Superior temporal gyrus (tissue), 1 donor: ENCODE measurements around the gene LCORL.
A peak's percentile ranks its signal among the peaks of the same experiment; 100 is the strongest.
"Not testable (repeated sequence)": the region's sequence is repeated elsewhere in the genome, so short reads cannot be mapped to it uniquely, and the experiment has no call there.

Experiments
- DNase-seq: peaks from one replicate; pipeline ENCODE4 v3.0.0-alpha.2; 2016; ENCODE audit errors: extremely low spot score

Gene LCORL

DNA sequence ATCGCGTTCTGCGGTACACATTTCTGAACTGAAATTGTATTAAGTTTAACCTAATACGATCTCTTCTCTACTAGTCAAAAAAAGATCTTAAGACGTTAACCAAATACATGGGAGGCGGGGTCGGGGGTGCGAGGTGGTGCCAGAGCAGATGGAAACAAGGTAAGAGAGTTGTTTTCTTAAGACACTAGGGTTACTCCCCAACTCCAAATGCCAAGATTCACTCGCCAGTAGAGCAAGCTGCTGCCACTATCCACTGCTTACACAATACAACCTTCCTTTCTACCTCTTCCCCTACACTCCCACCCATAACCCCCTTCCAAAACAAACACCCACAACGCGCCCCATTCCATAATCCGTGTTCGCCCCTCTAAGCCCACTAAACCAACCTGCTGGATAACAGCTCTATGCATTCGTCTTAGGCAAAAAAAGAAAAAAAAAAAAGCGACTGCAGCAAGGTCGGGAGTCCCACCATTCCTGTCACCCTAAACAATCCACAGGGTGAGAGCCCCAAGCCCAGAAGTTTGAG lies 1.3 kb downstream of the LCORL start:
- no peak for DNase-seq

DNA sequence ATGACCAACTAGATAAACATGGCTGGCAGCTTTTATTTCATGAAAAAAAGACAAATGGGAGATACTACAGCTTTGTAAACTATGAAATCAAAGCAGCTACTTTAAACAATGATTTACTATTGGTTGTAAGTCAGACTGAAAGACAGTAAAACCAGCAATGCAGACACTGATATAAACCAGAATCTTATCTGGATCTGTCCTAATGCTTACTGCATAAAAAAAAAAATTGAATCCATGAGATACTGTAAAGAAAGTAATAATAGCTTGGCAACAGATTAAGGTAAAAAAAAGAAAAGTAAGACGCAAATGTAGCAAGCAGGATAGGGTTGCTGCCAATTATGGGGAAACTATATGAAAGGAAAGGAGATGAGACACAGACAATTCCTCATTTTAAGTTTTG lies 7.3 kb downstream of the LCORL start:
- DNase-seq = no peak

DNA sequence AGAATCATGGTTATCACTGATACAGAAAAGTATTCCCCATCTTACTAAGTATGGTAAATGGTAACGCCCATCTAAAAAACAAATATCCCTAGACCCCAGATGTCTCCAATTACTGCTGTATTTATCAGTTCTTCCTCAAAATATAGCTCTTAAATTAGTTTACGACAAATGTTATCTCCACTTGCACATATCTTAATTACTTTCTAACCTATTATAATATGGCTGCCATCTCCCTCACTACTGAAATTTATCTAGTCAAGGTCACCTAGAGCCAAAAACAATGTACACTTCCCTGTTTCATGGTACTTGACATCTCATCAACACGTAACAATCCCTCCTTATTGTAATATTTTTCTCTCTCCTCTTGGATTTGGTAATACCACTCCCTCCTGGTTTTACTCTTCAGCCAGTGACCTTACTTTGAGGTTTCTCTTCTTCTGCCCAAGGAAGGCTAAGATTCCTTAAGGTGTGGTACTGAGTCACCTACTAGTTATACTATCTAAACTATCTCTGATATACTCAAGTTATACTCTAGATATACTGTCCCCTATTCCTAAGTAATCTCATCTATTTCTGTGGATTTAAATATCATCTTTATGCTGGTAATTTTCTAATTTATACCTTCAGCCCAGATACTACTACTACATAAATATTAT lies 8.6 kb downstream of the LCORL start:
- no peak for DNase-seq

DNA sequence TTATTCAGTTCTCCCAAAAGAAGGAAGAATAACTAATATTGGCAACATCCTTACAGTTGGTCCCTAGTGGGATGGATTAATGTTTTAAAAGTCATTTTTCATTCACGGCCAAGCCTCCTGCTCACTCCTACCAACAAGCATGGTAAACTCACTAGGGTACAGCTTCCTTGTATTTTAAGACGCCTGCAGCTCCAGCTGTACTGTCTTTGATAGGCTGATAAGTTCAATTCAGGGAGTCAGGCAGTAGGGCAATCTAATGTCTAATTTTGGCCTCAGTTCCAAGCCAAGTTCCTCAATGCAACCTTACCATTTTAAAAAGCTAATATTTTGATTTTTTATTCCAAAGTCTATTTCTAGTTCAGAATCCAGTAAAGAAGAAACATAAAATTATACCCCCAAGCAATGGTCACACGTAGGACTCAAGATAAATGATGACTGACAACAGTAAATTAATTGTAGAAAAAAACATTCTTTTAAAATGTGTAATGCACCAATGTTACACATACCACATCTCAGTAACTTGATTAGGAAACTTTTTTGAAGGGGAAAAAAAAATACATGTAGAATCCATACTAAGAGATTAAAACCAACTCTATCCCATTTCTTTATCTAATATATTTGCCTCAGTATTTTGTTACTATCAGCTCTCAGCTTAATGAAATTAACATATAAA lies 9.3 kb downstream of the LCORL start:
- no peak for DNase-seq

DNA sequence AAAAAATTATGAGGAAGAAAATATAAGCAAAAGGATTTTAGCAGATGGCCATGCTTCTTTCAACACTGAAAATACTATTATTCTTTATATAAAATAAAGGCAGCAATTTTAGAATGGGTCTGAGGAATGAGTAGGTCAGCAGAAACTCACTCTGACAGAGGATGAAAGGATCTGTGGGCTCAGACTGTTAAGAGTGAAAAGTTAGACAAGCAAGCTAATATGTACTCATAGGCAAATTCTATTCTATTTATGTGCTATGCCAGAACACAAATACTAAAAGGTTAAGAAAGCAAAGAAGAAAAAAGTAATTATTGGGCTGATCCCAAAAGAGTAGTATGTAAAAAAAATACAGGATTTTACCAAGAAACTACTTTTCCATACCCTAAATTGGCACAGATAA lies 13.9 kb downstream of the LCORL start:
- no peak for DNase-seq

DNA sequence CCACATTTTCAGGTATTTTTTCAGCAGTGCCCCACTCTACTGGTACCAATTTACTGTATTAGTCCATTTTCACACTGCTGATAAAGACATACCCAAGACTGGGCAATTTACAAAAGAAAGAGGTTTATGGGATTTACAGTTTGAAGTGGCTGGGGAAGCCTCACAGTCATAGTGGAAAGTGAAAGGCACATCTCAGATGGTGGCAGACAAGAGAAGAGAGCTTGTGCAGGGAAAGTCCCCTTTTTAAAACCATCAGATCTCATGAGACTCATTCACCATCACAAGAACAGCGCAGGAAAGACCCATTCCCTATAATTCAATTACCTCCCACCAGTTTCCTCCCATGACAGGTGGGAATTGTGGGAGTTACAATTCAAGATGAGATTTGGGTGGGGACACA lies 15.1 kb downstream of the LCORL start:
- not testable (repeated sequence) for DNase-seq

DNA sequence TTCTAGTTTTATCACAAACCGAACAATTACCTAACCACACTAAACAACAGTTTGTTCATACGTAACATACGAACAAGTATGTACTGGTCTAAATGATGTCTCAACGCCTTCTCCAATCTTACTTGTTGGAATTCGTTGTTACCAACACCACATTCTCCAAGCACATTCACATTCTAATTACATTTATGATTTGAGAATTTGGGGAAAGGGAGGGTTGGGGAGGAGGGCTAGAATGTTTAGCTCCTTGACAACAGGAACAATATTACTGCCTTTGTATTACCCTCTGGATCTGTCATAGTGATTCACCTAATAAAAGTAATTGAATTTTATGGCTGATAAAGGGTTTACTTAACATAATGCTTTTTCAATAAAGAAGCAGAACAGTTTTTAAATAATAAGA lies 24.4 kb downstream of the LCORL start:
- DNase-seq = no peak

DNA sequence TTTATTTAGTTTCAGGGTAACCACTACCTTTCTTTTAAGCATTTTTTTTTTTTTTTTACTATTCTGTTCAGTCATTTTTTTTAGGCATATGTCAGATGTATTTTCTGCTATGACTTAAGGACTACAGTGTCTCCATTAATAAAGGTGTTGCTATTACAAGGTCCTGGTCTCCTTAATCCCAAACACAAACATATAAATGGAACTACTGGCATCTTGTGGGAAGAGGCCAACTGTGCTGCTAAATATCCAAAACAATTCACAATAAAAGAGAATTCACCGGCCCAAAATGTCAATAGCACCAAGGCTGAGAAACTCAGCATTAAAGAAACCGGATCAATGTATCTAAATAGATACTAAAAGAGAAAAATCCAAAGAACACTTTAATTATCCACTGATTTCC lies 26.4 kb downstream of the LCORL start:
- DNase-seq = no peak

DNA sequence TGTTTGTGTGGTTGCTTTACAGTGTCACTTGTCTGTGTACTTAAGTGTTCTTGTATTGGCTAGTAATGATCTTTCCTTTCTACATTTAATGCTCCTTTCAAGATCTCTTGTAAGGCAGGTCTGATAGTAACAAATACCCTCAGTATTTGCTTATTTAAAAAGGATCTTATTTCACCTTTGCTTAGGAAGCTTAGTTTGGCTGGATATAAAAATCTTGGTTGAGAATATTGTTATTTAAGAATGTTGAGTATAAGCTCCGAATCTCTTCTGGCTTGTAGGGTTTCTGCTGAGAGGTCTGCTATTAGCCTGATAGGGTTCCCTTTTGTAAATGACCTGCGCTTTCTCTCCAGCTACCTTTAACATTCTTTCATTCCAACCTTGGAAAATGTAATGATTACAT lies 35.7 kb downstream of the LCORL start:
- DNase-seq = no peak

DNA sequence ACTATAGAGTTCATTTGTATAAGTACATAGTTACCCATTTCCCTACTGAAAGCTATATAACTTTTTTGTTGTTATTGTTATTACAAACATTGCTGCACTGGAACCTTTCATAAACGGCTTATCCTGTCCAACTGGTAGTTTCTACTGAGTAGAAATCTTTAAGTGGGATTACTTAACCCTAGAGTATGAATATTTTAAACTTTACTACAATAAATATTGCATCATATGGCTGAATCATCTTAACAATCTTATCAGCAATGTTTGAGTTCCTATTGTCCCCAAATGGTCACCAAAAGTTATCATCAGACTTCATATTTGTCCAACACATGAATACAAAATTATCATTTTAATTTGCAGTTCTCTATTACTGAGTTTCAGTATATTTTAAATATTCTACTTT lies 40.5 kb downstream of the LCORL start:
- DNase-seq = no peak

DNA sequence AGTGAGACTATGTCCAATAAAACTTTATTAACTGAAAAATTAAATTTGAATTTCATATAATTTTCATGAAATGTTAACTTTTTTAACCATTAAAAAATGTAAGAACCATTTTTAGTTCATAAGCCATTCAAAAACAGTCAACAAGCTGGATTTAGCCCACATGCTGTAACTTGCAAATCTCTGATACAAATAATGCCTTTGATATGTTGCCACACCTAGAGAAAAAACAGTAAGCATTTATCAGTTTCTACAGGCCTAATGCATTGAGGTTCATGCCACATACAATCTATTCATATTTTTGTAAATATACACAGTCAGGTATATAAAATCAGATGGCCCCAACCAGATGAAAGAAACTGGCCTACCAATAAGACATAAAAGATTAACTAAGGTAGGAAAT lies 52.8 kb downstream of the LCORL start:
- no peak for DNase-seq

DNA sequence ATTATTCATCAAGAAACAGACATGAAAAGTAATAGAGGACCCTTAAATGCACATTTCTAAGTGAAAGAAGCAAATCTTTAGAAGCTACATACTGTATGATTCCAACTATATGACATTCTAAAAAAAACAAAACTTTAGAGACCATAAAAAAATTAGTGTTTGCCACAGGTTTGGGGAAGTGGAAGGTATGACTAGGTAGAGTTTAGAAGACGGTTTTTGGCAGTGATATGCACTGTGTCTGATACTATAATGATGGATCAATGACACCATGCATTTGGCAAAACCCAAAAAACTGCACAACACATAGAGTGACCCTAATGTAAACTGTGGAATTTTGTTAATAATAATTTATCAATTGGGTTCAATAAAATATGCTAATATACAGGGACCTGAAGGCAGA lies 54.5 kb downstream of the LCORL start:
- no peak for DNase-seq

DNA sequence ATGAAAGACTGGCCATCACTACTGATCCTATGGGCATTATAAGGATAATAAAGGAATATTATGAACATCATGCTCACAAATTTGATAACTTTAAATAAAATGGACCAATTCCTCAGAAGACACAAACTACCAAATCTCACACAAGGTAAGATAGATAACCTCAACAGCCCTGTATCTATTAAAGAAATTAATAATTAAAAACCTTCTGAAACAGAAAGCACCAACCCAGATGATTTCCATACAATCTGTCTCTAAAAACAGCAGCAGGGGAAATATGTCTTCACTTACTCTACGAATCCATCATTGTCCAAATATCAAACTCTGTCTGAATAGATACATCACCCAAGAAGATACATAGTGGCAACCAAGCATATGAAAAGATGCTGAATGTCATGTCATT lies 55.2 kb downstream of the LCORL start:
- DNase-seq = no peak

DNA sequence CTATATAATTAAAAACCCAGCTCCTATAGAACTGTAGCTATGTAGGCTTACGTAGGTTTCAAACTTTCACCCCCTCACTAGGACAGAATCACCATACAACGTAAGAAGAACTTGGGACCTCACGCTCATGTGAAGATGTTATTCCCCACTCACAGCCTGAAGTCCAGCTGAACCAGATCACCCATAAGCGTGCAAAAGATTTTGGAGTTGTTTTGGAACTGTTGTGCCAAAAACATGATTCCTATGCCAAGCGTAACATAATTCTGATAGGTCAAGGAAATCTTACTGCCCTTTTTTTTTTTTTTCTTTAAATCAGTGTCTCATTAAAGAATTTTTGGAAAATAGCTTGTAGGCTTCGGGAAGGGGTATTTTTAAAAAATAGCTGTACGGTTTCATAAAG lies 57.0 kb downstream of the LCORL start:
- no peak for DNase-seq

DNA sequence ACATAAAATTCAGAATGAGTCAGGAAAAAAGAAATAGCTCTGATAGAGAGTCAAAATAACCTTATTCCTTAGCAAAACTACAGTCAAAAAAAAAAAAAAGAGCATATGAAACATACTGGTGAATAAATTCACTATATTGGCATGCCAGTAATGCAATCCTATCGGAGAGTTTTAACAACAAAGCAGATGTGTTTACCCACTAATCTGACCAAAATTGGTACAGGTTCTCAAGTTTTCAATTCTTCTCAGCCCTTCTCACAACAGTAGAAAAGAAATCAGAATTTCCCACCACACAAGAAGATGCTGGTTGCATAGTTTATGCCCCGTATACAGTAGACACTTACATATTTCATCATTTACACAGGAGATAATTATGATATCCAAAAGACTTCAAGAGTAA lies 59.4 kb downstream of the LCORL start:
- DNase-seq = no peak

DNA sequence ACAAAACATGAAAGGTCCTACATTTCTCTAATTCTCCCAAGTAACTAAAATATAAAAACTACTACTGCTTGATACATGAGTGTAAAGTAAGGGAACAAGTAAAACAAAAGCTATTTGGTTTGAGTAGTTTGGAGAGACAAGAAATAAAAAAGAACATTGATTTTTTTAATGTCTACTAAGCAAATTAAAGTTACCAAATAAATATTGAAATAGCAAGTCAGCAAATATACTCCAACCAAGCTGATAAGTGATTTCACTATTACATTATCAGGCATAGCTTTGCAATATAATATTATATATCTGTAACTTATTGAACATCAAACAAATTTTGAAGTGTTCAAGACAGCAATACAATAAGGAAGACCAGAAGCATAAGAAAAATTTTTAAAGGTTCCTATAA lies 60.3 kb downstream of the LCORL start:
- no peak for DNase-seq

DNA sequence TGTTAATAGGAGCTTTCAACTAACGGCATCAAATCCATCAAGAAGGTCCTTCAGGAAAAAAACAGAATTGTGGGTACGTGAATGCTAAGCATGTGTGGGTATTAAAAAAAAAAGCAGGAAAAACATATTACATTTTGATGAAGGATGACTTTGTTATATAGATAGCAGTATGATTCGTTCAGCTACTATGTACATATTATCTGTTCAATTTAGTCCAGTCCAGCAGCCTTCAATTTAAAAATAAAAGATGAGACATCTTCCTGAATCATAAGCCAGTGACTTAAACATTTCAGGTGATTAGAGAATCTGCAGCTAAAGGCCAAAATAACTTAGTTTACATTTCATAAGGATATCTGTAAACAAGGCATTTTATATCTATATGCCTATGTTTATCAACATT lies 63.4 kb downstream of the LCORL start:
- no peak for DNase-seq

DNA sequence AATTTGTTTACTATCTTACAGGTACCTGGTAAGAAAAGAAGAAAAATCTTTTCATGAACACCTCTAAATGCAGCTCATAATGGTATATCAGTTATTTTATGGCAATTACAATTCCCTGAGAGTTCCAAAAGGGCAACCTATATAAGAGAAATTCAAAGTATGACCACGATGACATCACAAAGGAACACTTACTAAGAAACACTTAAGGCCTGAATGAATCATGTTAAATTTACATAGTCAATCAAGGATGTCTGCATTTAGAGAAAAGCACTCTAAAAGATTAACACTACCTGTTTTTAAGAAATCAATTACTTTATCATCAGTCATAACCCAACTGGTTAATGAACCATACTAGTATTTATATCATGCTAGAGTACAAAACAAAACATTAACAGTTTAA lies 63.9 kb downstream of the LCORL start:
- no peak for DNase-seq

DNA sequence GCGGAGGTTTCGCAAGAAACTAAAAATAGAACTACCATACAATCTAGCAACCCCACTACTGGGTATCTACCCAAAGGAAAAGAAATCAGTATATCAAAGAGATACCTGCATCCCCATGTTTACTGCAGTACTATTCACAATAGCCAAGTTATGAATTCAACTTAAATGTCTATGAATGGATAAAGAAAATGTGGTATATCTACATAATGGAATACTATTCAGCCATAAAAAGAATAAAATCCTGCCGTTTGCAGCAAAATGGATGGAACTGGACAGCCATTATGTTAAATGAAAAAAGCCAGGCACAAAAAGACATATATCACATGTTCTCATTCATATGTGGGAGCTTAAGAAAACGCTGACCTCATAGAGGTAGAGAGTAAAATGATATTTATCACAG lies 65.3 kb downstream of the LCORL start:
- no peak for DNase-seq

DNA sequence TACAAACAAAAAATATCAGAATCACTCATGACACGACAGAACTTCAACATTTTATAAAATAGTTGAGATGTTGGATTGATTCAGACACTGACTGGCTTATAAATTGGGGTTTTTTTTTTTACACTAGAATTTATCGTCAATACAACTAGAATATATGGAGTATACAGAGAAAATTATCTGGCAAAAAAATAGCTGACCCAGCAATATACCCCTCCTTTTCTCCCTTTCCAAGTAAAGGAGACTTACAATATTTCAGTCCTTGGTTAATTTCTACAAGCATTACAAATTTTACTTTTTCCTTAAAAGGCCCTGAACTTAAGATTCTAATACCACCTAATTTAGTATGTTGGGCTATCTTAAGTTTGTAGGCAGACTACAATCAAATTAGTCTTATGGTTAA lies 76.3 kb downstream of the LCORL start:
- DNase-seq = no peak

DNA sequence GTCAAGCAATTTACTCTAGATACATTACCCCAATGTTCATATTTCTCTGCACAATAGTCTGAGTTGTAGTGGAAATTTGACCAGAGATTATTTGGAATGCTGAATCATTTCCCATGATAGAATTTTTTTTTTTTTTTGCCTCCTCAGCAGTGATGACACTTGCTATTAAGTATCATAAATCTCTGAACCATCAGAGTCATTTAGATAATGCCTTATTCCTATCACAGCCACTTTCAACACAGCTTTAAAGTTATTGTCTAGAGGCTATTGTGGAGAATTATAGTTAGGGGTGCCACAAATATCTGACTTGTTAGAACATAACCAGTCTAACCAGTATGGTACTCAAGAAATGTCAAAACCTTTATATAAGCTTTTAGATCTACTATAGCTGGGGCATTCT lies 79.8 kb downstream of the LCORL start:
- no peak for DNase-seq

DNA sequence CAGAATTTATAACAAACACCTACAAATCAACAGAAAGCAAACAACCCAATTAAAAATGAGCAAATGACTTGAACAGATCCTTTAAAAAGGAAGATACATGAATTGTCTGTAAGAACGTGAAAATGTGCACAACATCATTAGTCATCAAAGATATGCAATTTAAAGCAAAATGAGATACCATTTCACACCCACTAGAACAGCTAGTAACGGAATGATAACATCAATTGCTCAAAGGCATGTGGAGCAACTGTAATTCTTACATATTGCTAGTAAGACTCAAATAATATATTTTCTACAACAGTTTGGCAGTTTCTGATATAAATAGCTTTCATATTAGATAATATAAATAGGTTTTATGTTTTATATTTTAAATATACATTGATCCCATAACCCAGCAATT lies 82.5 kb downstream of the LCORL start:
- no peak for DNase-seq

DNA sequence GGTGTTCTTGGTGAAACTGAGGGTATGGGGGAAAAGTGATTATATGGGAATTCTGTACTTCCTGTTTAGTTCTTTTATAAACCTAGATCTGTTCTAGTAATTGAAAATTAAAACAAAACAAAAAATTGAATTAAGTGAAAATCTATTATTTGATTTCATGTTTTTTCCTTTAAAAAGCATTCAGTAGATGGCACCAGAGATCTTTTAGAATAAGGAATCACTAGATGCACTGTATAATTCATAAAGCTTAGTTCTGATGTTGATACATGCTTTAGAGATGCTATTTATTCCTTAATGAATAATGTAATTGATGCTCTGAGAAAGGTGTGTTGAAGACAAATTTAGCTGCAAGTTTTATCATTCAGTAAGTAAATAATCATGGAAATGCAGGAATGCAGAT lies 87.3 kb downstream of the LCORL start:
- peak; percentile 36 for DNase-seq

DNA sequence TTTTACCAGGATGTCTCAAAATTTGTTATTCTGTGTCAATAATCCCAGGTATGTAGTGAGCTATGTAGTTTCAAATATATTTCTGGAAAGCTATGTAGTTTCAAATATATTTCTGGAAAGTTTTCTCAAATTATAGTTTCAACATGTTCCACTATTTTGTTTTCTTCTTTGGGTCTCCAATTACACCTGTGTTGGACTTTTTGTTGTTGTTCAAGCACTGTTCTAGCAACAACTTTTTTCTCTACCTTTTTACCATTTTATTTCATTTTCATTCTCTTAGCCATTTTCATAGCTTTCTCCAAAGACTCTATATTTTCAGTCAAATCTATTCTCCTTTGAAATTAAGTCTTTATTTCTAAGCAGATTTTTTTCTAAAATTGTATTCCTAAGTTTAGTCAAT lies 88.4 kb downstream of the LCORL start:
- no peak for DNase-seq
